Esophagus (tissue), 2 donors: ENCODE measurements around the gene TCEA2. TPM values are rescaled to one million over a fixed set of nuclear protein-coding genes. Genes with fewer than 3 reads are reported as not detected.

Experiments used
- H3K27ac ChIP-seq, 2 donors: one replicate each; pipeline ENCODE4 v1.5.1; 2013; ENCODE audit warnings: low read depth in 2 of 2, mild to moderate bottlenecking in 2 of 2, inconsistent platforms in 1 of 2, low read length in 1 of 2, moderate library complexity in 1 of 2
- H3K27me3 ChIP-seq, 2 donors: one replicate each; pipeline ENCODE4 v1.6.1; 2013; ENCODE audit warnings: low read length in 2 of 2, control low read depth in 1 of 2, mild to moderate bottlenecking in 1 of 2; ENCODE audit not compliant: insufficient read depth in 2 of 2, control insufficient read depth in 1 of 2
- H3K36me3 ChIP-seq, 2 donors: one replicate each; pipeline ENCODE4 v1.6.1; 2013; ENCODE audit warnings: low read length in 1 of 2; ENCODE audit not compliant: control insufficient read depth in 2 of 2, insufficient read depth in 2 of 2
- H3K4me1 ChIP-seq, 2 donors: one replicate each; pipeline ENCODE4 v1.6.1; 2013; ENCODE audit warnings: low read length in 1 of 2; ENCODE audit not compliant: control insufficient read depth in 2 of 2, insufficient read depth in 2 of 2
- H3K4me3 ChIP-seq, 2 donors: one replicate each; pipeline ENCODE4 v1.5.1; 2013; ENCODE audit warnings: low read length in 2 of 2, mild to moderate bottlenecking in 2 of 2, low read depth in 1 of 2, moderate library complexity in 1 of 2
- H3K9me3 ChIP-seq, 2 donors: one replicate each; pipeline ENCODE4 v1.6.1; 2013; ENCODE audit warnings: mild to moderate bottlenecking in 2 of 2, low read depth in 1 of 2, low read length in 1 of 2, moderate library complexity in 1 of 2; ENCODE audit not compliant: control insufficient read depth in 2 of 2, insufficient read depth in 1 of 2
- WGBS, 2 donors: extraction: QIAGEN DNeasy Blood & Tissue Kit; methylation state at CpG; one replicate each; pipeline ENCODE4 v1.1.7; 2013; 5-methylcytosine and 5-hydroxymethylcytosine counted together
- polyA plus RNA-seq, 2 donors: library from polyadenylated mRNA; stranded (reverse); fragments of 200-250 nt; gene quantifications; one replicate each; pipeline ENCODE4 v1.2.3, GENCODE V29; 2013
- donor health status: healthy with polysubstance abuse.
- donor health status: Bipolar disorder and iron deficiency.

The TCEA2 gene
- polyA plus RNA-seq, 2 donors = 14.8 to 15.3 TPM

GRCh38 chr20:64106981-64107735 is 44.2 kb downstream of the TCEA2 start, which contains the start of gene NPBWR2:
TSS of gene NPBWR2 (minus strand) at chr20:64107565. CDS start at chr20:64106831, 734 bp downstream.
- 46 to 56% methylated on average over 22 of the region's 22 CpGs for WGBS, 2 donors
- H3K4me1 ChIP-seq = peaks cover 0 to 2% of the 10 kb centered on the region in 2 donors
- H3K36me3 ChIP-seq = no peaks in the 10 kb centered on the region
- no peak within 1 kb of the TSS for H3K27ac ChIP-seq
- peaks cover 0 to 8% of the 10 kb centered on the region in 2 donors for H3K27me3 ChIP-seq
- no peaks in the 10 kb centered on the region for H3K9me3 ChIP-seq
- no peak within 1 kb of the TSS for H3K4me3 ChIP-seq

DNA sequence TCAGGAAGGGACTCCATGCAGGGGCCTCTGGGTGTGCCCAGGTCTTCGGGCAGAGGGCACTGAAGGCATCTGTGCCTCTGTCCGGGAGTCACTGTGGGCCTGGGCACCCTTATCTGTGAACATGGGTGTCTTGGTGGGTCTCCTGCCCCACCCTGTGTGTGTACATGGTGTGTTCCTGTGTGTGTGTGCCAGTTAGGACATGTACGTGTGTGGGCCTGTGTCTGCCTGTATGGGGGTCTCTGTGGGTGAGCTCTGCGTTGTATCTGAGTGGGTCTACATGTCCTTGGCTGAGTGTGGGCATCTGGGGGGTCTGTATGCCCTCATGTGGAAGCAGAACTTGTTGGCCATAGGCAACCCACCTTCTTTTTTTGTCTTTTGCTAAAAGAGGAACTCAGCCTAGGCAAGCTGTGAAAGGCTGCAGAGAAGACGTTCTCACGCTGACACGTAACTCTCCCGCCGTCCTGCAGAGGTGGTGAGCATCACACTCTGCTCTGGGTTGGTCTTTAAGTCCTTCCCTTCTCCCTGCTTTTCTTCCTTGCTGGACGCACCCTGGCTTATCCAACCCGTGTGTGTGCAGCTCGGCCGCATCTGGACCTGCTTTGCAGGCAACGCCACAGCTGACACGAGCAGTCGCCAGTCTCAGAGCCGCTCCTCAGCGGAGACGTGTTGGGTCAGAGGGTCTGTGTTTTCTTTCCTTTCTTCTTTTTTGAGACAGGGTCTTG is 44.9 kb downstream of the TCEA2 start:
- Histone ChIP-seq H3K9me3 (no peaks in the 10 kb centered on the region), H3K4me3 (no peak overlapping the region), H3K36me3 (no peaks in the 10 kb centered on the region), H3K27me3 (peaks cover 0 to 2% of the 10 kb centered on the region in 2 donors), H3K27ac (no peak overlapping the region), H3K4me1 (no peaks in the 10 kb centered on the region)
- 59 to 66% methylated on average over 19 of the region's 19 CpGs for whole genome bisulfite sequencing, 2 donors

- peaks cover 0 to 2% of the 10 kb centered on the region in 2 donors for H3K27me3 ChIP-seq
- no peaks in the 10 kb centered on the region for H3K4me1 ChIP-seq
- no peak overlapping the region for H3K27ac ChIP-seq
- no peak overlapping the region for H3K4me3 ChIP-seq
- 73 to 75% methylated on average over 26 of the region's 26 CpGs for WGBS, 2 donors
- no peaks in the 10 kb centered on the region for H3K9me3 ChIP-seq
- no peaks in the 10 kb centered on the region for H3K36me3 ChIP-seq
Observed at GRCh38 chr20:64108731-64109681, 46.0 kb downstream of the TCEA2 start.

GRCh38 chr20:64109831-64110391 is 46.9 kb downstream of the TCEA2 start:
- WGBS, 2 donors = 68 to 69% methylated on average over 16 of the region's 16 CpGs
- H3K27me3 ChIP-seq = peaks cover 0 to 2% of the 10 kb centered on the region in 2 donors
- H3K9me3 ChIP-seq = no peaks in the 10 kb centered on the region
- no peak overlapping the region for H3K4me3 ChIP-seq
- H3K4me1 ChIP-seq = no peaks in the 10 kb centered on the region
- H3K27ac ChIP-seq = no peak overlapping the region
- H3K36me3 ChIP-seq = no peaks in the 10 kb centered on the region

DNA sequence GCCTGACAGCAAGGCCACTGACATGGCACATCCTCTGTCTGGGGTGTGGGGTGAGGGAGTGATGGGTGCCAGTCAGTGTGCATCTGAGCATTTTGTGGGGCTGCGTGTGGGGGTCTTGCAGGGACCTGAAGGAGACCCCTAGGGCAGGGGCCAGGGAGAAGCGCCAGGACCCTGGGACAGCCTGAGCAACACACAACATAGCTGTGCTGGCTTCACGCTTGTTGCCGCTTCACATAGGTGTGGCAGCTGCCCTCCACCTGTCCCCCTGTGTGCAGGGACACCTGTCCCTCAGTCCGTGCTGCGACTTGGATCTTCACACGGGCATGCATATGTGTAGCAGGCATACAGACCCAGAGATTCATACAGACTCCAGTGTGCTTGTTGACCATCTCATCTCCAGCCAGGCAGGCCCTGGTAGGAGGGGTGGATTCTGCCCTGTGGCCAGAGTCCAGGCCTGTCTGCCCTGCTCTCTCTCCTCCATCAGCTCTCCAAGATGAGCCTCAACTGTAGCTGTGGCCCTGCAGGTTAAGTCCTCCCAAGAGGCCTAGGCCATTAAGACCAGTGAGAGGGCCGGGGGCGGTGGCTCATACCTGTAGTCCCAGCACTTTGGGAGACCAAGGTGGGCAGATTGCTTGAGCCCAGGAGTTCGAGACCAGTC is 47.5 kb downstream of the TCEA2 start:
- H3K4me1 ChIP-seq = no peaks in the 10 kb centered on the region
- WGBS, 2 donors = 89 to 90% methylated on average over 10 of the region's 10 CpGs
- peaks cover 0 to 2% of the 10 kb centered on the region in 2 donors for H3K27me3 ChIP-seq
- no peak overlapping the region for H3K4me3 ChIP-seq
- no peaks in the 10 kb centered on the region for H3K9me3 ChIP-seq
- no peak overlapping the region for H3K27ac ChIP-seq
- no peaks in the 10 kb centered on the region for H3K36me3 ChIP-seq

DNA sequence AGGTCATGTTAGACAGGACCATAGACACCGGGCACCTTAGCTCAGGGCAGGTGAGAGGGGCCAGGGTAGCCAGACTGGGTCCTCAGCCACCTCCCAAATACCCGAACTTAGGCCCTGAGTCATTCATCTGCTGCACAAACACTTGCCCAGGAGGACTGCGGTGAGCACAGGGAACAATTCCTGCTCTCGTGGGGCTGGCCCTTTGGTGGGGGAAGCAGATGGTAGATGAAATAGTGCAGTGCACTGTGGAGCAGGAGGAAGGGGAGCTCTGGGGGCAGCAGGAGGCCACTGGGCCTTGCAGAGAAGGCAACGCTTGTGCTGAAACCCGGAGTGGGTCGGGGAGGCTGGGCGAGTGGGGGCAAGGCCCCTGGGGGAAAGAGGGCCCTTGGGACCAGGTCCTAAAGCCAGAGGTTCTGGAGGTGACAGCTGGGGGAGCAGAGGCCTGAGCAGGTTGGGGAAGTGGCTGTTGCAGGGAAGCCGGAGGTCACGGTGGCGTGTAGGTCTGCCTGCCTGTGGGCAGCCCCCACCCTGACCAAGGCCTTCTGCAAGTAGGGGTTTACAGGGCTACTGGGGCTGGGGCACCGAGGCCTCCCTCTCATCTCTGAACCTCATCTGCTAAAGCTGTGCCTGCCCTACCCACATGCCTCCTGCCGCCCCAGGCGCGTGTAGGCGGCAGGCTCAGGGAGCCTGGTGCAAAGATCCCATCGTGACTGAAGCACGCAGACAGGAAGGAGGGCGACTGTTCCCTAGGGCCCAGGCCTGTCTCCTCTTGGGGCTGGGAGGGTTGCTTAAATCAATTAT is 49.0 kb downstream of the TCEA2 start:
- WGBS, 2 donors = 59 to 73% methylated on average over 16 to 19 of the region's 19 CpGs
- Histone ChIP-seq H3K9me3 (no peaks in the 10 kb centered on the region), H3K4me1 (no peaks in the 10 kb centered on the region), H3K36me3 (no peaks in the 10 kb centered on the region), H3K27me3 (peaks cover 0 to 2% of the 10 kb centered on the region in 2 donors), H3K4me3 (no peak overlapping the region), H3K27ac (no peak overlapping the region)

DNA sequence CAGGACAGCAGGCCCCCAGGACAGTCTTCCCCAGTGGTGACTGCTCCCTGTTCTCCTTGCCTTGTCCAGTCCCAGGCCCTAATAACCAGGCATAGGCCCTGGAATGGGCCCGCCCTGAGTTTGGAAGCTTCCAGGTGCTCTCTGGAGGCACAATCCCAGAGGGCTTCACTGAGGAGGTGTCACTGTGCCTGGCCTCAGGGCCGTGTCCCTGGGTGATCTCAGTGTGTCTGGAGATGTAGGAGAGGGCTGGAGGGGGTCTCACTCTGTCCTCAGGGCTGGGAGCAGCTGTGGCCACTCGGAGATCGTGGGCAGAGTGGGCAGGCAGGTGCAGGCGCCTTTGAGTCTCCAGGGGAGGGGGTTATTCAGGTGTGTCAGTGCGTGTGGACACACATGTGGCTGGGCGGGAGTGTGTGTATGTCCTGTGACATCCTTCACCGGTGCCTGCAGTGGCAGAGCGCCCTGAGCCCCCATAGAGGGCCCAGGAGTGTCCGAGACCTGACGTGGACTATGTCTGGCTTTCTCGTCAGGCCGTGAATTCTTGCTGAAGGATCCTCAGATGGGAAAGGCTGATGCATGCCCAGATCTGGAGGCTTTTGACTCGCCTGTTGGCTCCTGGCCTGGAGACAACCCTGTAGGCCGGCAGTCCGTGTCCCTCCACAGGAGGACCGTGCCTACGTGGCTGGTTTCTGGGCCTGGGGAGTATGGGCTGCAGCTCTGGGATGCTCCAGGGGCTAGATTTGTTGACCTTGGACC is 49.9 kb downstream of the TCEA2 start:
- Histone ChIP-seq H3K27me3 (peaks cover 0 to 2% of the 10 kb centered on the region in 2 donors), H3K9me3 (no peaks in the 10 kb centered on the region), H3K36me3 (no peaks in the 10 kb centered on the region), H3K4me3 (no peak overlapping the region), H3K4me1 (no peaks in the 10 kb centered on the region), H3K27ac (no peak overlapping the region)
- WGBS, 2 donors = 76 to 81% methylated on average over 18 of the region's 18 CpGs

- no peak overlapping the region for H3K4me3 ChIP-seq
- no peaks in the 10 kb centered on the region for H3K4me1 ChIP-seq
- peaks cover 0 to 2% of the 10 kb centered on the region in 2 donors for H3K27me3 ChIP-seq
- WGBS, 2 donors = 60 to 71% methylated on average over 6 of the region's 6 CpGs
- H3K9me3 ChIP-seq = no peaks in the 10 kb centered on the region
- no peaks in the 10 kb centered on the region for H3K36me3 ChIP-seq
- H3K27ac ChIP-seq = no peak overlapping the region
Observed at GRCh38 chr20:64113444-64113775, 50.4 kb downstream of the TCEA2 start.
